ENCODE results near the gene GLTP. TPM values are rescaled to one million over a fixed set of nuclear protein-coding genes. Genes with fewer than 3 reads are reported as not detected.

GLTP gene
- total RNA-seq, 1 experiment from 2014 or later = 24.0 TPM

- Histone ChIP-seq H3K36me3 (no peaks in the 10 kb centered on the region), H3K27me3 (no peaks in the 10 kb centered on the region), H3K9me3 (no peaks in the 10 kb centered on the region), H3K4me3 (no peak overlapping the region)
- DNase-seq = peak; percentile 54
Observed at GRCh38 chr12:109804820-109805761, 75.2 kb downstream of the GLTP start.

- no peaks in the 10 kb centered on the region for H3K27me3 ChIP-seq
- no peaks in the 10 kb centered on the region for H3K36me3 ChIP-seq
- no peak for DNase-seq
- no peak overlapping the region for H3K4me3 ChIP-seq
- no peaks in the 10 kb centered on the region for H3K9me3 ChIP-seq
Observed at GRCh38 chr12:109803678-109804077, 76.7 kb downstream of the GLTP start.

- DNase-seq = no peak
- no peaks in the 10 kb centered on the region for H3K36me3 ChIP-seq
- H3K27me3 ChIP-seq = no peaks in the 10 kb centered on the region
- no peaks in the 10 kb centered on the region for H3K9me3 ChIP-seq
- H3K4me3 ChIP-seq = no peak overlapping the region
Observed at GRCh38 chr12:109802828-109803227, 77.5 kb downstream of the GLTP start.

Other genes starting within 250 kb of the GLTP start
- 0.84 and 1.8 TPM in 2 replicates for gene FAM222A, start 166.7 kb downstream of the GLTP start, total RNA-seq (2014; rRNA removed; shearing (Covaris generic); ENCODE audit: low replicate concordance)
- gene TRPV4, start 47.1 kb downstream of the GLTP start, total RNA-seq (2014; rRNA removed; shearing (Covaris generic); ENCODE audit: low replicate concordance) = 0.20 and 1.1 TPM in 2 replicates
- gene TCHP, start 19.7 kb upstream of the GLTP start, total RNA-seq (2014; rRNA removed; shearing (Covaris generic); ENCODE audit: low replicate concordance) = 3.6 and 4.0 TPM in 2 replicates
- 14.5 and 20.7 TPM in 2 replicates for gene GIT2, start 115.8 kb upstream of the GLTP start, total RNA-seq (2014; rRNA removed; shearing (Covaris generic); ENCODE audit: low replicate concordance)
- 75.0 and 96.8 TPM in 2 replicates for gene ANKRD13A, start 118.9 kb upstream of the GLTP start, total RNA-seq (2014; rRNA removed; shearing (Covaris generic); ENCODE audit: low replicate concordance)
- gene C12orf76, start 168.0 kb upstream of the GLTP start, total RNA-seq (2014; rRNA removed; shearing (Covaris generic); ENCODE audit: low replicate concordance) = 0.47 and 8.3 TPM in 2 replicates
- gene IFT81, start 243.8 kb upstream of the GLTP start, total RNA-seq (2014; rRNA removed; shearing (Covaris generic); ENCODE audit: low replicate concordance) = 6.9 and 36.1 TPM in 2 replicates

Data from MG63 (cell line).